H1 (cell line): Measurements from ENCODE around the gene LRP1. TPM values are rescaled to one million over a fixed set of nuclear protein-coding genes. Genes with fewer than 3 reads are reported as not detected.

ENCODE experiments used
- CTCF ChIA-PET: fragments of 300-600 bp; sonication (Branson Sonifier 250); formaldehyde crosslinking; loops from one replicate; lab custom pipeline; 2021; ENCODE audit not compliant: partially characterized antibody; lab: Charles Lee
- POLR2A ChIA-PET: fragments of 300-600 bp; sonication (Branson Sonifier 250); formaldehyde crosslinking; loops from one replicate; lab custom pipeline; 2021; ENCODE audit warnings: inconsistent platforms; ENCODE audit not compliant: partially characterized antibody; lab: Charles Lee
- DNase-seq, 2 experiments: peaks; one replicate each; pipeline versions ENCODE4 v3.0.0 to v3.0.0-alpha.2; 2010 to 2022; ENCODE audit warnings: low spot score in 2 of 2, low read depth in 1 of 2, mixed read lengths in 1 of 2
- FAIRE-seq: peaks from 2 replicates; lab custom pipeline; 2011; peaks lifted over from hg19 to GRCh38; lab: Jason Lieb, UNC
- H2AFZ ChIP-seq: 2 replicates; pipeline ENCODE4 v1.8.1; 2012; ENCODE audit warnings: low read length, inconsistent platforms
- H2AK5ac ChIP-seq: 2 replicates; pipeline ENCODE4 v1.6.1; 2013; ENCODE audit warnings: low read depth, low read length
- H2BK120ac ChIP-seq: replicated peaks from 2 replicates; pipeline ENCODE3; 2013; ENCODE audit warnings: low read depth, low read length, inconsistent platforms
- H2BK12ac ChIP-seq: 2 replicates; pipeline ENCODE4 v1.6.1; 2013; ENCODE audit warnings: low read depth, low read length
- H2BK15ac ChIP-seq: 2 replicates; pipeline ENCODE4 v1.6.1; 2013; ENCODE audit warnings: low read length
- H2BK20ac ChIP-seq: 2 replicates; pipeline ENCODE4 v1.6.1; 2013; ENCODE audit warnings: low read length
- H2BK5ac ChIP-seq: 2 replicates; pipeline ENCODE4 v1.6.1; 2013; ENCODE audit warnings: low read depth, low read length
- H3K14ac ChIP-seq: 2 replicates; pipeline ENCODE4 v1.6.1; 2013; ENCODE audit warnings: inconsistent platforms; ENCODE audit not compliant: insufficient read length
- H3K18ac ChIP-seq: 2 replicates; pipeline ENCODE4 v1.6.1; 2013; ENCODE audit warnings: low read length; ENCODE audit errors: extremely low read depth
- H3K23ac ChIP-seq: 2 replicates; pipeline ENCODE4 v1.6.1; 2013; ENCODE audit warnings: inconsistent platforms; ENCODE audit not compliant: insufficient read length
- H3K23me2 ChIP-seq: 2 replicates; pipeline ENCODE4 v1.6.1; 2013; ENCODE audit warnings: low read depth, low read length
- H3K27ac ChIP-seq: 2 replicates; pipeline ENCODE4 v1.6.1; 2011; ENCODE audit warnings: low read depth, low read length, inconsistent platforms
- H3K27me3 ChIP-seq, 4 experiments: replicated peaks in 1 of 4; 1 replicate in 1 of 4; 2 replicates in 3 of 4; pipeline versions ENCODE4 v1.6.1 to v1.8.1; 2011 to 2013; ENCODE audit warnings: low read length in 3 of 4, mild to moderate bottlenecking in 3 of 4, inconsistent platforms in 2 of 4, mixed read lengths in 2 of 4, moderate library complexity in 1 of 4; ENCODE audit not compliant: control insufficient read depth in 3 of 4, insufficient read depth in 3 of 4; ENCODE audit errors: extremely low read depth in 1 of 4
- H3K36me3 ChIP-seq, 4 experiments: 2 replicates each; pipeline versions ENCODE4 v1.6.1 to v1.8.1; 2011 to 2013; ENCODE audit warnings: mild to moderate bottlenecking in 4 of 4, low read length in 3 of 4, moderate library complexity in 2 of 4, control low read depth in 1 of 4, inconsistent platforms in 1 of 4; ENCODE audit not compliant: insufficient read depth in 4 of 4, control insufficient read depth in 2 of 4
- H3K4ac ChIP-seq: replicated peaks from 2 replicates; pipeline ENCODE3; 2013; ENCODE audit warnings: low read length, low read depth, mixed read lengths, inconsistent platforms; ENCODE audit not compliant: insufficient read length
- H3K4me1 ChIP-seq, 4 experiments: replicated peaks in 1 of 4; 1 replicate in 1 of 4; 2 replicates in 3 of 4; pipeline versions ENCODE4 v1.6.1 to v1.8.1; 2011 to 2013; ENCODE audit warnings: low read length in 3 of 4, inconsistent platforms in 2 of 4, mixed read lengths in 1 of 4; ENCODE audit not compliant: insufficient read depth in 4 of 4, control insufficient read depth in 3 of 4
- H3K4me2 ChIP-seq, 2 experiments: 2 replicates each; pipeline versions ENCODE4 v1.6.1 to v1.8.1; 2011 to 2013; ENCODE audit warnings: low read depth in 2 of 2, low read length in 2 of 2, control low read depth in 1 of 2, inconsistent platforms in 1 of 2, mild to moderate bottlenecking in 1 of 2; ENCODE audit not compliant: insufficient read depth in 1 of 2
- H3K4me3 ChIP-seq, 4 experiments: fragments of 200-600, 300-600 bp in 1 of 4; sonication (generic), shearing (Covaris generic), sonication (Bioruptor Twin) in 1 of 4; 2 replicates each; pipeline versions ENCODE4 v1.5.1 to v1.8.1; 2011 to 2016; ENCODE audit warnings: low read length in 4 of 4, low read depth in 3 of 4, control low read depth in 2 of 4, inconsistent platforms in 2 of 4, mild to moderate bottlenecking in 2 of 4, mixed read lengths in 1 of 4, moderate library complexity in 1 of 4; ENCODE audit not compliant: insufficient read depth in 2 of 4; ENCODE audit errors: extremely low read depth in 1 of 4
- H3K56ac ChIP-seq: replicated peaks from 2 replicates; pipeline ENCODE3; 2013; ENCODE audit warnings: low read depth, mild to moderate bottlenecking, mixed read lengths, low read length, inconsistent platforms; ENCODE audit not compliant: insufficient read length
- H3K79me1 ChIP-seq: 2 replicates; pipeline ENCODE4 v1.6.1; 2013; ENCODE audit warnings: low read depth, low read length, control low read depth
- H3K79me2 ChIP-seq, 2 experiments: 2 replicates each; pipeline versions ENCODE4 v1.6.1 to v1.8.1; 2012 to 2013; ENCODE audit warnings: low read length in 2 of 2, mild to moderate bottlenecking in 2 of 2, inconsistent platforms in 1 of 2; ENCODE audit not compliant: insufficient read depth in 2 of 2, control insufficient read depth in 1 of 2
- H3K9ac ChIP-seq, 4 experiments: replicated peaks in 1 of 4; 1 replicate in 1 of 4; 2 replicates in 3 of 4; pipeline versions ENCODE4 v1.6.1 to v1.8.1; 2011 to 2013; ENCODE audit warnings: low read depth in 3 of 4, low read length in 3 of 4, control low read depth in 2 of 4, mild to moderate bottlenecking in 2 of 4, moderate library complexity in 2 of 4, inconsistent platforms in 1 of 4; ENCODE audit errors: extremely low read depth in 1 of 4
- H3K9me3 ChIP-seq, 2 experiments: 2 replicates each; pipeline versions ENCODE4 v1.6.1 to v1.8.1; 2012 to 2013; ENCODE audit warnings: mild to moderate bottlenecking in 2 of 2, moderate library complexity in 2 of 2, control low read depth in 1 of 2, inconsistent platforms in 1 of 2, low read depth in 1 of 2, low read length in 1 of 2, mixed read lengths in 1 of 2; ENCODE audit not compliant: insufficient read depth in 2 of 2
- H4K20me1 ChIP-seq, 2 experiments: replicated peaks in 1 of 2; 2 replicates each; pipeline versions ENCODE3 to v1.8.1; 2011 to 2013; ENCODE audit warnings: inconsistent platforms in 2 of 2, low read length in 2 of 2, mild to moderate bottlenecking in 1 of 2; ENCODE audit not compliant: insufficient read depth in 2 of 2, control insufficient read depth in 1 of 2
- H4K5ac ChIP-seq: 2 replicates; pipeline ENCODE4 v1.6.1; 2013; ENCODE audit warnings: low read length, low read depth, mixed read lengths, inconsistent platforms; ENCODE audit not compliant: insufficient read length
- H4K8ac ChIP-seq: 2 replicates; pipeline ENCODE4 v1.8.0; 2013; ENCODE audit warnings: mild to moderate bottlenecking, moderate library complexity, low read length, inconsistent platforms; ENCODE audit not compliant: insufficient read depth; ENCODE audit errors: extremely low read depth
- H4K91ac ChIP-seq: replicated peaks from 2 replicates; pipeline ENCODE3; 2013; ENCODE audit warnings: low read length, mixed read lengths, inconsistent platforms; ENCODE audit not compliant: insufficient read length
- CEBPB ChIP-seq: IDR thresholded peaks from 2 replicates; pipeline ENCODE4 v1.6.1; 2012; ENCODE audit warnings: low read depth, low read length
- CHD1 ChIP-seq: IDR thresholded peaks from 2 replicates; pipeline ENCODE4 v1.6.1; 2012; ENCODE audit warnings: low read depth, low read length, improper control_type of control experiment
- KDM4A ChIP-seq: IDR thresholded peaks from one replicate; pipeline ENCODE4 v1.7.1; 2012; ENCODE audit warnings: low read depth, mild to moderate bottlenecking, moderate library complexity, low read length, inconsistent platforms; ENCODE audit not compliant: severe bottlenecking
- KDM5A ChIP-seq: fragments of 200-600 bp; IDR thresholded peaks from 2 replicates; pipeline ENCODE4 v1.7.1; 2012; ENCODE audit warnings: mild to moderate bottlenecking, low read length, inconsistent platforms, mixed read lengths
- MAX ChIP-seq: IDR thresholded peaks from 2 replicates; pipeline ENCODE4 v1.6.1; 2012; ENCODE audit warnings: inconsistent platforms
- POLR2A ChIP-seq, 2 experiments: IDR thresholded peaks; 1 replicate in 1 of 2; 2 replicates in 1 of 2; pipeline ENCODE4 v1.6.1; 2011; ENCODE audit warnings: low read depth in 2 of 2, low read length in 2 of 2, mild to moderate bottlenecking in 2 of 2; ENCODE audit errors: control extremely low read depth in 1 of 2
- RBBP5 ChIP-seq: IDR thresholded peaks from 2 replicates; pipeline ENCODE4 v1.7.1; 2012; ENCODE audit warnings: low read depth, mild to moderate bottlenecking, inconsistent platforms, low read length, moderate library complexity, borderline replicate concordance
- SP2 ChIP-seq: IDR thresholded peaks from 2 replicates; pipeline ENCODE4 v1.6.1; 2012; ENCODE audit warnings: mild to moderate bottlenecking, low read length, inconsistent platforms
- SRF ChIP-seq: IDR thresholded peaks from 2 replicates; pipeline ENCODE4 v1.6.1; 2011; ENCODE audit warnings: mild to moderate bottlenecking, low read depth, low read length, moderate library complexity
- SUZ12 ChIP-seq: fragments of 200-600 bp; sonication (generic); IDR thresholded peaks from 2 replicates; pipeline ENCODE4 v1.6.1; 2012; ENCODE audit warnings: mild to moderate bottlenecking, inconsistent platforms, low read length, moderate library complexity, mixed read lengths
- TCF12 ChIP-seq: IDR thresholded peaks from 2 replicates; pipeline ENCODE4 v1.6.1; 2011; ENCODE audit warnings: low read depth, mild to moderate bottlenecking, low read length
- USF2 ChIP-seq: IDR thresholded peaks from 2 replicates; pipeline ENCODE4 v1.6.1; 2011; ENCODE audit warnings: low read length, improper control_type of control experiment
- WGBS, 2 experiments: shearing (Covaris generic) in 1 of 2; methylation state at CpG; one replicate each; pipeline versions ENCODE4 v1.1.6 to v1.1.7; 2013 to 2015; ENCODE audit warnings: low lambda C conversion rate in 2 of 2, mixed read lengths in 2 of 2, inconsistent platforms in 1 of 2, low coverage in 1 of 2, missing lambda C conversion rate in 1 of 2; ENCODE audit not compliant: insufficient replicate concordance in 2 of 2, insufficient coverage in 1 of 2, insufficient read length in 1 of 2; ENCODE audit errors: extremely low coverage in 1 of 2, missing lambda C conversion rate in 1 of 2; 5-methylcytosine and 5-hydroxymethylcytosine counted together
- polyA plus RNA-seq, 7 experiments: library from polyadenylated mRNA; depleted of rRNA in 3 of 7; stranded (reverse) in 5 of 7; unstranded in 2 of 7; fragments of >200 nt in 5 of 7; fragments of 200-250 nt in 2 of 7; gene quantifications; 1 replicate in 5 of 7; 2 replicates in 1 of 7; 4 replicates in 1 of 7; pipeline versions ENCODE4 v1.2.1 to v1.2.3, GENCODE V29; 2011 to 2013; ENCODE audit warnings: missing spikeins in 2 of 7, mixed read lengths in 2 of 7
- total RNA-seq: library from RNA; stranded (reverse); fragmentation: NEBNext Ultra II Directional; extraction: Animal tissue kit (Norgen Biotek cat#: 25700); gene quantifications from 2 replicates; pipeline ENCODE4 v1.2.1, GENCODE V29; 2021

LRP1 gene
- total and polyA plus RNA-seq, 2 of the 8 experiments (the other 6 are each of a cell fraction or from before 2014, with no cell fraction given), result 35.3 to 92.5 TPM

- H3K4me2 ChIP-seq, result no peak overlapping the region
- no peak overlapping the region for H3K9ac ChIP-seq
- no peak overlapping the region for H3K56ac ChIP-seq
- ChIA-PET POLR2A (interaction anchor here (1.0 to 4.8 kb wide), 5 partner anchors 13 to 192 kb away, joined by 3 to 28 read pairs (median 5); partner anchors contain the start of genes INHBE, LRP1 and SHMT2), CTCF (interaction anchor here (0.6 to 7.9 kb wide), 22 partner anchors 9 to 212 kb away, joined by 3 to 74 read pairs (median 7); partner anchors contain the start of genes INHBE and STAC3)
- H2AK5ac ChIP-seq, result no peak overlapping the region
- H3K4me3 ChIP-seq, result no peak overlapping the region
- H3K23ac ChIP-seq, result no peak overlapping the region
- H3K36me3 ChIP-seq, result peaks cover 2 to 17% (median 6%) of the 10 kb centered on the region in 4 experiments; a peak in 6 of 8 replicates
- H3K14ac ChIP-seq, result no peak overlapping the region
- DNase-seq, result no peak
- H2BK12ac ChIP-seq, result no peak overlapping the region
- H2BK5ac ChIP-seq, result no peak overlapping the region
- H3K79me1 ChIP-seq, result no peaks in the 10 kb centered on the region; the same call in 1 of the 2 replicates
- no peak overlapping the region for H2BK120ac ChIP-seq
- H3K27ac ChIP-seq, result no peak overlapping the region
- H4K91ac ChIP-seq, result no peak overlapping the region
- H3K4ac ChIP-seq, result no peak overlapping the region
- no peak overlapping the region for H4K5ac ChIP-seq
- WGBS, 2 experiments, result 81% methylated on average over 3 of the region's 3 CpGs; no CpG with 5 or more reads in 1 of the 2 experiments
- H3K79me2 ChIP-seq, result no peaks in the 10 kb centered on the region
- H4K8ac ChIP-seq, result no peak overlapping the region
- no peak overlapping the region for H2AFZ ChIP-seq
- no peaks in the 10 kb centered on the region for H3K27me3 ChIP-seq
- no peak for FAIRE-seq
- H2BK15ac ChIP-seq, result no peak overlapping the region
- no peaks in the 10 kb centered on the region for H3K9me3 ChIP-seq
- H3K18ac ChIP-seq, result no peak overlapping the region
- H4K20me1 ChIP-seq, result peaks cover 0 to 2% of the 10 kb centered on the region in 2 experiments
- no peak overlapping the region for H2BK20ac ChIP-seq
- peaks cover 0 to 7% (median 3%) of the 10 kb centered on the region in 4 experiments; a peak in 5 of 7 replicates for H3K4me1 ChIP-seq
- H3K23me2 ChIP-seq, result no peaks in the 10 kb centered on the region
- no peak for TF ChIP-seq MAX
- TF ChIP-seq SUZ12, result no peak
- TF ChIP-seq CHD1, result no peak
- TF ChIP-seq SRF, result no peak
- TF ChIP-seq CEBPB, result no peak
- TF ChIP-seq KDM5A, result no peak
- TF ChIP-seq KDM4A, result no peak
- no peak for TF ChIP-seq TCF12
- TF ChIP-seq USF2, result no peak
- TF ChIP-seq POLR2A (IDR thresholded peaks at IDR 0.05; ENCODE audit: control extremely low read depth in 1 of 2, low read depth in 2 of 2, low read length in 2 of 2), result no peak
- no peak for TF ChIP-seq SP2
- TF ChIP-seq RBBP5, result no peak
These were observed 134.0 kb downstream of the LRP1 start for GRCh38 chr12:57262126-57262822.
